HCT116 (cell line): ENCODE measurements around the gene SH3D19. TPM values are rescaled to one million over a fixed set of nuclear protein-coding genes. Genes with fewer than 3 reads are reported as not detected.

Experiments used
- ATAC-seq: fragments of 200-7000 bp; cut with Tn5 transposase; 2 replicates; pipeline ENCODE4 v1.9.1; 2020; ENCODE audit warnings: mild to moderate bottlenecking, moderate library complexity
- BruUV-seq: library from RNA; stranded (reverse); fragments of 400-500 nt; replicated peaks from 2 replicates; lab custom pipeline; 2021; lab: Mats Ljungman, UMichigan
- CTCF ChIA-PET: fragments of 300-600 bp; sonication (Branson Sonifier 250); formaldehyde crosslinking; loops from one replicate; lab custom pipeline; 2021; ENCODE audit warnings: antibody characterized with exemption; lab: Charles Lee
- POLR2A ChIA-PET: fragments of 300-600, 350-600 bp; sonication (Branson Sonifier 250); formaldehyde crosslinking; loops from one replicate; lab custom pipeline; 2021; ENCODE audit warnings: antibody characterized with exemption; lab: Charles Lee
- RAD21 ChIA-PET, 2 experiments: fragments of 300-600 bp; sonication (Branson Sonifier 250); formaldehyde crosslinking; loops; one replicate each; lab custom pipeline; 2023; ENCODE audit warnings: low total read pairs in 2 of 2; ENCODE audit not compliant: uncharacterized antibody in 2 of 2, unreplicated experiment in 2 of 2, low non-redundant PET in 1 of 2; lab: Charles Lee
- DNase-seq: peaks from one replicate; pipeline ENCODE4 v3.0.0-alpha.2; 2010; ENCODE audit warnings: low read depth, low spot score
- H2AFZ ChIP-seq: fragments of 200-600 bp; shearing (Covaris generic), sonication (generic); 2 replicates; pipeline ENCODE4 v1.6.1; 2017; ENCODE audit warnings: low read depth, mixed run types, mixed read lengths, antibody characterized with exemption, low read length; ENCODE audit not compliant: poor library complexity, severe bottlenecking
- H3K27ac ChIP-seq: 2 replicates; pipeline ENCODE4 v1.5.1; 2012; ENCODE audit warnings: low read depth, low read length
- H3K27me3 ChIP-seq: fragments of 200-600 bp; sonication (generic); 2 replicates; pipeline ENCODE4 v1.6.1; 2016; ENCODE audit warnings: mixed run types, low read length, mixed read lengths; ENCODE audit not compliant: insufficient read depth
- H3K36me3 ChIP-seq, 2 experiments: fragments of 200-500 bp in 1 of 2; fragments of 200-600 bp in 1 of 2; sonication (Bioruptor generic) in 1 of 2; sonication (generic) in 1 of 2; 2 replicates each; pipeline versions ENCODE4 v1.5.1 to v1.6.1; 2014 to 2016; ENCODE audit warnings: low read length in 2 of 2, inconsistent platforms in 1 of 2, mixed read lengths in 1 of 2, mixed run types in 1 of 2; ENCODE audit not compliant: insufficient read depth in 2 of 2, control insufficient read depth in 1 of 2
- H3K4me1 ChIP-seq, 2 experiments: fragments of 200-600 bp in 1 of 2; sonication (generic) in 1 of 2; 2 replicates each; pipeline versions ENCODE4 v1.5.1 to v1.6.1; 2012 to 2017; ENCODE audit warnings: low read length in 2 of 2, inconsistent platforms in 1 of 2, mild to moderate bottlenecking in 1 of 2, mixed read lengths in 1 of 2, mixed run types in 1 of 2, moderate library complexity in 1 of 2; ENCODE audit not compliant: insufficient read depth in 2 of 2, control insufficient read depth in 1 of 2
- H3K4me2 ChIP-seq: fragments of 200-600 bp; sonication (generic); 2 replicates; pipeline ENCODE4 v1.6.1; 2017; ENCODE audit warnings: mixed run types, low read length, mixed read lengths
- H3K4me3 ChIP-seq, 2 experiments: fragments of 200-600 bp in 1 of 2; sonication (generic) in 1 of 2; replicated peaks in 1 of 2; 2 replicates each; pipeline ENCODE4 v1.5.1; 2011 to 2016; ENCODE audit warnings: low read length in 2 of 2, control low read depth in 1 of 2, low read depth in 1 of 2, mild to moderate bottlenecking in 1 of 2, mixed read lengths in 1 of 2, mixed run types in 1 of 2
- H3K79me2 ChIP-seq: fragments of 200-600 bp; sonication (generic); 2 replicates; pipeline ENCODE4 v1.6.1; 2017; ENCODE audit warnings: mild to moderate bottlenecking, mixed run types, low read length, moderate library complexity, mixed read lengths; ENCODE audit not compliant: insufficient read depth
- H3K9ac ChIP-seq: fragments of 200-600 bp; sonication (generic); 2 replicates; pipeline ENCODE4 v1.6.1; 2016; ENCODE audit warnings: low read length, mixed read lengths
- H3K9me2 ChIP-seq: fragments of 200-600 bp; sonication (generic), shearing (Covaris generic); 2 replicates; pipeline ENCODE4 v1.6.1; 2017; ENCODE audit warnings: mixed run types, mild to moderate bottlenecking, moderate library complexity; ENCODE audit not compliant: insufficient read depth
- H3K9me3 ChIP-seq, 2 experiments: fragments of 200-500 bp in 1 of 2; fragments of 200-600 bp in 1 of 2; sonication (Bioruptor generic) in 1 of 2; sonication (generic) in 1 of 2; 2 replicates each; pipeline ENCODE4 v1.6.1; 2014 to 2017; ENCODE audit warnings: low read length in 2 of 2, mixed read lengths in 2 of 2, inconsistent platforms in 1 of 2, low read depth in 1 of 2, mild to moderate bottlenecking in 1 of 2, mixed run types in 1 of 2, moderate library complexity in 1 of 2; ENCODE audit not compliant: control insufficient read depth in 1 of 2, insufficient read depth in 1 of 2
- H4K20me1 ChIP-seq: fragments of 200-600 bp; sonication (generic), shearing (Covaris generic); 2 replicates; pipeline ENCODE4 v1.6.1; 2017; ENCODE audit warnings: mixed run types, mild to moderate bottlenecking, moderate library complexity; ENCODE audit not compliant: insufficient read depth
- EGR1 ChIP-seq: IDR thresholded peaks from 2 replicates; pipeline ENCODE4 v1.6.1; 2012; ENCODE audit warnings: low read depth
- EZH2 ChIP-seq: fragments of 200-600 bp; sonication (generic); IDR thresholded peaks from 2 replicates; pipeline ENCODE4 v1.6.1; 2017; ENCODE audit warnings: antibody characterized with exemption, mixed run types
- FOSL1 ChIP-seq: IDR thresholded peaks from 2 replicates; pipeline ENCODE4 v1.6.1; 2012; ENCODE audit warnings: low read depth
- MAX ChIP-seq: IDR thresholded peaks from 2 replicates; pipeline ENCODE4 v1.6.1; 2012
- POLR2A ChIP-seq: IDR thresholded peaks from 2 replicates; pipeline ENCODE4 v1.7.0; 2011; ENCODE audit warnings: borderline replicate concordance; ENCODE audit not compliant: insufficient read depth, insufficient read length; ENCODE audit errors: extremely low read depth
- POLR2AphosphoS5 ChIP-seq: IDR thresholded peaks from 2 replicates; pipeline ENCODE4 v1.6.1; 2011; ENCODE audit warnings: mild to moderate bottlenecking, low read depth, low read length, moderate library complexity
- REST ChIP-seq: IDR thresholded peaks from 2 replicates; pipeline ENCODE4 v1.6.1; 2012; ENCODE audit warnings: low read depth
- ZBTB33 ChIP-seq: IDR thresholded peaks from 2 replicates; pipeline ENCODE4 v1.6.1; 2011; ENCODE audit warnings: mild to moderate bottlenecking, low read length, moderate library complexity; ENCODE audit not compliant: insufficient replicate concordance; ENCODE audit errors: extremely low read depth
- intact Hi-C: fragments of 100-400 bp; cut with micrococcal nuclease; formaldehyde crosslinking; loops from 2 replicates; pipeline ENCODE4 v1.10.0; 2022
- total RNA-seq: library from RNA; stranded (reverse); gene quantifications from one replicate; pipeline ENCODE4 v1.2.1, GENCODE V29; 2021; ENCODE audit not compliant: unreplicated experiment

SH3D19 gene
- total RNA-seq, 1 experiment from 2014 or later: 37.5 TPM

GRCh38 chr4:151223465-151223864 is 101.9 kb downstream of the SH3D19 start:
- BruUV-seq: no TSS peak
- Histone ChIP-seq H3K79me2 (no peaks in the 10 kb centered on the region; the same call in 1 of the 2 replicates), H3K9me3 (no peaks in the 10 kb centered on the region), H3K27me3 (no peaks in the 10 kb centered on the region), H4K20me1 (no peaks in the 10 kb centered on the region), H2AFZ (no peak overlapping the region), H3K4me2 (no peak overlapping the region), H3K9ac (no peak overlapping the region), H3K9me2 (no peaks in the 10 kb centered on the region), H3K4me1 (peaks cover 0 to 27% of the 10 kb centered on the region in 2 experiments; a peak in 2 of 4 replicates), H3K4me3 (no peak overlapping the region), H3K27ac (no peak overlapping the region), H3K36me3 (no peaks in the 10 kb centered on the region)
- POLR2A ChIA-PET: no interaction called here
- no peak for DNase-seq
- TF ChIP-seq FOSL1: no peak
- no peak for TF ChIP-seq ZBTB33
- ATAC-seq: no peak
- intact Hi-C loops: no loop called here
- RAD21 ChIA-PET: no interaction called here
- CTCF ChIA-PET: no interaction called here

GRCh38 chr4:151219948-151220347 is 105.5 kb downstream of the SH3D19 start:
- ChIA-PET CTCF (no interaction called here), RAD21 (no interaction called here), POLR2A (no interaction called here)
- H3K9me2 ChIP-seq: no peaks in the 10 kb centered on the region
- no TSS peak for BruUV-seq
- H3K4me1 ChIP-seq: 0 out of 4 replicates have a peak, but pooled peaks cover 0 to 8% of the 10 kb centered on the region in 2 experiments
- 0 out of 2 replicates have a peak, but pooled peaks cover 4% of the 10 kb centered on the region for H4K20me1 ChIP-seq
- H3K4me3 ChIP-seq: no peak overlapping the region
- no peaks in the 10 kb centered on the region for H3K27me3 ChIP-seq
- no peak for DNase-seq
- no peak overlapping the region for H3K9ac ChIP-seq
- no peak overlapping the region for H3K4me2 ChIP-seq
- no peaks in the 10 kb centered on the region for H3K9me3 ChIP-seq
- intact Hi-C loops: no loop called here
- no peak overlapping the region for H3K27ac ChIP-seq
- ATAC-seq: no peak
- H2AFZ ChIP-seq: no peak overlapping the region
- no peaks in the 10 kb centered on the region for H3K36me3 ChIP-seq
- TF ChIP-seq MAX (no peak), POLR2A (no peak), POLR2AphosphoS5 (no peak), EGR1 (no peak), EZH2 (no peak), REST (no peak)
- TF ChIP-seq, all 23 proteins: peak for 0
- no peaks in the 10 kb centered on the region for H3K79me2 ChIP-seq
